ENCODE results near the gene ZPR1.

ZPR1 gene

GRCh38 chr11:116833491-116833815 lies 45.6 kb upstream of the ZPR1 start:
- no peak overlapping the region for H3K4me3 ChIP-seq (ENCODE audit: low read length)
- no peak for TF ChIP-seq CTCF (IDR thresholded peaks at IDR 0.05; ENCODE audit: insufficient read depth, low read depth, low read length, missing control alignments)
- no peak for DNase-seq (ENCODE audit: low read depth)

- TF ChIP-seq CTCF (IDR thresholded peaks at IDR 0.05; ENCODE audit: insufficient read depth, low read depth, low read length, missing control alignments), result no peak
- DNase-seq (ENCODE audit: low read depth), result no peak
Observed at GRCh38 chr11:116832350-116833290, 44.8 kb upstream of the ZPR1 start.

GRCh38 chr11:116831790-116832349 lies 44.0 kb upstream of the ZPR1 start:
- no peak for TF ChIP-seq CTCF (IDR thresholded peaks at IDR 0.05; ENCODE audit: insufficient read depth, low read depth, low read length, missing control alignments)
- no peak overlapping the region for H3K4me3 ChIP-seq (ENCODE audit: low read length)
- no peak for DNase-seq (ENCODE audit: low read depth)

More at GRCh38 chr11:116832350-116833290, 44.8 kb upstream of the ZPR1 start:
- H3K4me3 ChIP-seq (ENCODE audit: low read length), result no peak overlapping the region

GRCh38 chr11:116830184-116830912 lies 42.5 kb upstream of the ZPR1 start:
- TF ChIP-seq CTCF (IDR thresholded peaks at IDR 0.05; ENCODE audit: insufficient read depth, low read depth, low read length, missing control alignments), result no peak
- H3K4me3 ChIP-seq (ENCODE audit: low read length), result no peak overlapping the region
- no peak for DNase-seq (ENCODE audit: low read depth)

GRCh38 chr11:116829525-116830183 lies 41.8 kb upstream of the ZPR1 start, which contains the start of gene APOC3:
APOC3 (plus strand) TSS chr11:116829907; CDS start chr11:116830583, 676 bp downstream.
- no peak for TF ChIP-seq CTCF (IDR thresholded peaks at IDR 0.05; ENCODE audit: insufficient read depth, low read depth, low read length, missing control alignments)

GRCh38 chr11:116828632-116829524 lies 41.1 kb upstream of the ZPR1 start:
- no peak overlapping the region for H3K4me3 ChIP-seq (ENCODE audit: low read length)
- no peak for DNase-seq (ENCODE audit: low read depth)
- no peak for TF ChIP-seq CTCF (IDR thresholded peaks at IDR 0.05; ENCODE audit: insufficient read depth, low read depth, low read length, missing control alignments)

More at GRCh38 chr11:116829525-116830183, 41.8 kb upstream of the ZPR1 start, which contains the start of gene APOC3:
- DNase-seq (ENCODE audit: low read depth), result no peak
- no peak within 1 kb of the TSS for H3K4me3 ChIP-seq (ENCODE audit: low read length)
